SK-N-MC (cell line): Measurements from ENCODE around the gene AQP9.

Experiments
- DNase-seq: peaks from one replicate; pipeline ENCODE4 v3.0.0-alpha.2; 2011; ENCODE audit warnings: low read depth, low spot score
- H3K27ac ChIP-seq: fragments of 200-600 bp; sonication (generic); 2 replicates; pipeline ENCODE4 v1.5.1; 2016; ENCODE audit warnings: mixed run types
- H3K36me3 ChIP-seq: fragments of 200-600 bp; sonication (generic); 2 replicates; pipeline ENCODE4 v1.6.1; 2017; ENCODE audit warnings: antibody characterized with exemption, low read length, mixed read lengths; ENCODE audit not compliant: insufficient read depth
- H3K4me3 ChIP-seq: fragments of 200-600 bp; sonication (generic); 2 replicates; pipeline ENCODE4 v1.5.1; 2016
- H3K9ac ChIP-seq: fragments of 200-600 bp; sonication (generic); 2 replicates; pipeline ENCODE4 v1.8.0; 2017; ENCODE audit warnings: mixed run types, mixed read lengths; ENCODE audit not compliant: insufficient read length
- H3K9me3 ChIP-seq: fragments of 200-600 bp; sonication (generic); 2 replicates; pipeline ENCODE4 v1.6.1; 2017; ENCODE audit warnings: low read depth, mild to moderate bottlenecking, antibody characterized with exemption, low read length, moderate library complexity, mixed read lengths
- EZH2 ChIP-seq: fragments of 200-600 bp; sonication (generic); IDR thresholded peaks from one replicate; pipeline ENCODE4 v1.6.1; 2017; ENCODE audit warnings: antibody characterized with exemption
- FOXP2 ChIP-seq: optimal IDR thresholded peaks from 2 replicates; pipeline ENCODE3; 2011; ENCODE audit warnings: mild to moderate bottlenecking, moderate library complexity; ENCODE audit not compliant: insufficient read depth; ENCODE audit errors: extremely low read length, control extremely low read depth
- POLR2AphosphoS5 ChIP-seq: IDR thresholded peaks from 2 replicates; pipeline ENCODE4 v1.6.1; 2012; ENCODE audit warnings: mild to moderate bottlenecking, low read depth, low read length, borderline replicate concordance

The AQP9 gene

DNA sequence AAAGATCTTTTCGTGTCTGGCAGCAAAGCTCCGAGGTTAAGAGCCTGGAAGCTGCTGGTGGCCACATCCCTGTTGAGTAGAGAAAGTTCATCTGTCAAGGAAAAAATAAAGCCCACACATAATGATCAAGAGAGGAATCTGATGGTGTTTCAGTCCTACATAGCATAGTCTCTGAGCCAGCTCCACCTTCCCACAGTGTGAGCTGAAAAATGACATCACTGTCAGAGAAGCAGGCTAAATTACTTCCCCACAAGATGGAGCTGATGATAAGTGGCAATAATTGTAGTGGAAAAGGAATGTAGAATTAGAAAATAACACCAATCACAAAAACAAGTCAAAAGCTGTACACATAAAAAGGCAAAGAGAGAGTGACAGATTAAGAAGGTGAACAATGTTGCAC is 84.5 kb downstream of the AQP9 start:
- H3K9ac ChIP-seq: no peak overlapping the region
- TF ChIP-seq EZH2 (no peak), POLR2AphosphoS5 (no peak), FOXP2 (no peak)
- H3K9me3 ChIP-seq: no peaks in the 10 kb centered on the region
- H3K36me3 ChIP-seq: no peaks in the 10 kb centered on the region
- no peak overlapping the region for H3K4me3 ChIP-seq
- H3K27ac ChIP-seq: no peak overlapping the region
- no peak for DNase-seq

DNA sequence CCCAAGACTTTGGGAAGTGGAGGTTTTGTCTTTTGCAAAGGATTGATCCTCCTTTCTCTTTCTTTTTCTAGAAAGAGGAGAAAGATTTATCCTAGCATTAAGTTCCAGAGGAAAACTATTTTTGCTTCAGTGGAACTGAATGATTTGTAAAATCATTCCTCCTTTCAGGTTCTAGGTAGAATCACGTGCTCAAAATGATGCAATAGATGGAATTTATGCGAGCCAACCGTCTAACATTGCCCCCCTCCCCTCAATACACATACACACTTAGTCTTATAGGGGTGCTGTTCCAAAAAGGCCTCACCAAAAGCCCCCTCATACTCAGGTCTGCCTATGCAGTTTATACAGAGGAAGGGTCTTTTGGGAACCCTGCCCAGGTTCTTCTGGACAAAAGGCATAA is 85.3 kb downstream of the AQP9 start:
- Histone ChIP-seq H3K4me3 (no peak overlapping the region), H3K36me3 (no peaks in the 10 kb centered on the region), H3K27ac (no peak overlapping the region), H3K9ac (no peak overlapping the region), H3K9me3 (no peaks in the 10 kb centered on the region)
- TF ChIP-seq POLR2AphosphoS5 (no peak), FOXP2 (no peak), EZH2 (no peak)
- DNase-seq: no peak

DNA sequence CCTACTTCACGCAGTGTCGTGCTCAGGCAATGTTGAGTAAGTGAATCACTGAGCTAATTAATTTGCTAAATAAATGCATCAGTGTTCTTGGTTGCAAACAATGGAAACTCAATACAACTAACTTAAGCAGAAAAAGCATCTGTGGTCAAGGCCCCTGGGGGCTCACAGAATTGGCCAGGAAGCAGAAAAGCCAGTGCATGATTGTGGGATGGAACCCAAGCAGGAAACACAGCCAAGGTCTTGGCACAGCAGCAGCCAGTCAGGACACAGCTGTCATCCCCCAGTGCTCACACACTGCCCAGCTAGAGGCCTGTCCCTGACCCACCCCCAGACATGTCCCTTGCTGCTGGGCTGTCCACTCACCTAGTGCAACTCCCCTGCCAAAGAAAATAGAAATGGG is 85.9 kb downstream of the AQP9 start:
- H3K27ac ChIP-seq: no peak overlapping the region
- no peak overlapping the region for H3K4me3 ChIP-seq
- H3K9me3 ChIP-seq: no peaks in the 10 kb centered on the region
- no peaks in the 10 kb centered on the region for H3K36me3 ChIP-seq
- no peak for DNase-seq
- TF ChIP-seq POLR2AphosphoS5 (no peak), EZH2 (no peak), FOXP2 (no peak)
- H3K9ac ChIP-seq: no peak overlapping the region

DNA sequence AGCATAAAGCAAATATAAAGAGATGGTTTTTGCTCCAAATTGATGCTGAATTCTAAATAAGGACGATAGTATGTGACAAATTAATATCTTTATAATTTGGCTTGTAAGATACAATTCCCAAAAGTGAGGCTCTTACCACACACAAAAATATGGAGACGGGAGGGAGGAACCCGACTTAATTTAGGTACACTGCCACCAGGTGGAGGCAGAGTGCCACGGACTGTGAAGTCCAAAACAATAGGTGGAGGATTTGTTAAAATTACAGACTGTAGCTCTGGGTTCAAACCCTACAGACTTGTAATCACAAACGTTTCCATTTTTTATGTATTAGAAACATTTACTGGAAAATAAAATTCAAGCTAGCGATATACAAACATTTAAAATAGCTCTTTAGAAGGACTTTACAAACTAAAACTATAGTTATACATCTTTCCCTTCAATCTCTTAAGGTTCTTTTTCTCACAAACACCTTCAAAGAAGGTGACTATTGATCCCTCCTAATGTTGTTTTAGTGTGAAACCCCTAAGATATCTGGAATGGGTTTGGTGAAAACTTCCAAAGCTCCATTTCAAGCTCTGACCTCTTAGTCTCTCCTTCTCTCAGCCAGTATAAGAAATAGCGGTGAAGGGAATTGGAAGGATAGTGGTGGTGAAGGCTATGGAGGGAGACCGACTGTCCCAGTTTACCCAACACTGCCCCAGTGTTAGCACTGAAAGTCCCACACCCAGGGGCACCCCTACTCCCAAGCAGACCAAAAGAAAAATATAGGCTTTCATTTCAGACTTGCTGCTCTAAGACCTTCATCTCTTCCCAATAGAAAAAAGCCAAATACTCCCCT is 89.7 kb downstream of the AQP9 start:
- H3K9me3 ChIP-seq: no peaks in the 10 kb centered on the region
- TF ChIP-seq EZH2: no peak
- no peak for TF ChIP-seq POLR2AphosphoS5
- no peak for TF ChIP-seq FOXP2
- DNase-seq: no peak
- H3K4me3 ChIP-seq: no peak overlapping the region
- H3K36me3 ChIP-seq: no peaks in the 10 kb centered on the region
- H3K27ac ChIP-seq: no peak overlapping the region
- H3K9ac ChIP-seq: no peak overlapping the region

DNA sequence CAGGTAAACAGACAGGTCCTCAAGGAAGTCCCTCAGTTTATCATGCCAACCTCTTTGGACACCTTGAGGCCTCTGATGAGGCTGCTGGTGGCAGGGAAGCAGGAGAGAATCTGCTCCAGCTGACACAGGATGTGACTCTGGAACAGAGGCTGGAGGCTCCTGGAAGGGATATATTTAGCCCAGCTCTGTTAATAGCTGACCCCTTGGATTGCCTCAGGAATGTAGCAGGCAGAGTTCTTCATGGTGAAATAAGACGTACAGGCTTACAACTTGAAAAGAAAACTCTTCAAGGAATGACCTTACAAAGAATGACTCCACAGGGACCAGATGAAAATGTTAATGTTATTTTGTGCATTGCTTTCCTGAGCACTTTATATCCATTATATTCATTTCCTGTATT is 90.5 kb downstream of the AQP9 start:
- Histone ChIP-seq H3K9ac (no peak overlapping the region), H3K27ac (no peak overlapping the region), H3K4me3 (no peak overlapping the region), H3K9me3 (no peaks in the 10 kb centered on the region), H3K36me3 (no peaks in the 10 kb centered on the region)
- no peak for TF ChIP-seq POLR2AphosphoS5
- no peak for TF ChIP-seq EZH2
- no peak for TF ChIP-seq FOXP2
- no peak for DNase-seq

DNA sequence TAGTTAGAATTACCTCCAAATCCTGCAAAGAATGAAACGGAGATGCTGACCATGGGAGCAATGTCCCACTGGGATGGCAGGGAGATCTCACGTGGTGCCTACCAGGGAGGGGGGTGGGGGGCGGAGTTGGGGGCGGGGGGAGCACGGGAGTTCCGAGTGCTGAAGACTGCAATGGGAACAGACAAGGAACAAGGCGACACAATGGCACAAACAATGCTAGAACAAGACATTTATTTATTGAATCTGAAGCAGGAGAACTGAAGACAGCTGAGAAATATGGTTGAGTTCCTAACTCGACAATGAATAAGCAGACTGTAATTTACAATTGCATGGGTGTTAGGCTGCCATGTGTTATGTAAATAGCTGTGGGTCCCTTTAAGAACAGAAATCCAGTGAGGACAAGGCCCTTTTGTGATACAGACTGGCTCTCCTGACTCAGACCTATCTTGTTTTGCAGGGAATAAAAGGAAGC is 91.2 kb downstream of the AQP9 start:
- no peak for DNase-seq

DNA sequence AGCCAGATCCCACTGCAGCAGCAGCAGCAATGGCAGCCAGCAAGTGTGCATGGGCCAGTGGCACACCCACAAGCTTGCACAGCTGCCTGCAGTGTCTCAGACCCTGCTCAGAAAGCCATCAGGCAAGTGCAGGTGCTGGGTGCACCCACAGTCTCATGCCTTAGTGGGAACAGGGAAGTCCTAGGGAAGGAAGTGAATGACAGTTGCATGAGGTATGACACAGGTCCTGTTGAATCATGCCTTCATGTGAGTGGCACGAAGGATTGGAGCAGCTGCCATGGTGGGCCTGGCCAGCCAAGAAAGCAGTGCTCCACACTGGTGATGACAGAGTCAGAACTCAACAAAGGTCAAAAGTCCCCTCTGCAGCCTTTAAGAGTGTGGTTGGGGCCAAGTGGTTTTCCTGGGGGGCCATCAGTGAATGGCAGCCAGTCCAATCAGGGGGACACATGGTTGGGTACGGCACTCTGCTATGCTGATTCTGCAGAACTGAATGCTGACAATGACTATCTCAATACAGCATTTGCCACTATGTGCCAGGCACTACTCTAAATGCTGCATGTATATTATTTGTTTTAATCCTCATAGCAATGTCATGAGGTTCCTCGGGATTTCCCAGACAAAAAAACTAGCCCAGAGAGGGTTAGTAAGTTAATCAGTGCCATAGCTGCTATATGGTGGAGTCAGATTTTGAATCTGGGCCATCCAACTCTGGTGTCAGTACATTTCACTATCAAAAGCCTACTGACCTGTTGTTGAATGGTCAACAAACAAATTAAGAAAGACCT is 94.3 kb downstream of the AQP9 start:
- no peak overlapping the region for H3K27ac ChIP-seq
- DNase-seq: no peak
- H3K9me3 ChIP-seq: no peaks in the 10 kb centered on the region
- H3K36me3 ChIP-seq: no peaks in the 10 kb centered on the region
- TF ChIP-seq EZH2: no peak
- no peak for TF ChIP-seq POLR2AphosphoS5
- no peak for TF ChIP-seq FOXP2
- no peak overlapping the region for H3K4me3 ChIP-seq
- no peak overlapping the region for H3K9ac ChIP-seq

More for the DNA sequence above, 91.2 kb downstream of the AQP9 start:
- no peak overlapping the region for H3K4me3 ChIP-seq
- no peaks in the 10 kb centered on the region for H3K36me3 ChIP-seq
- H3K9ac ChIP-seq: no peak overlapping the region
- no peak overlapping the region for H3K27ac ChIP-seq
- H3K9me3 ChIP-seq: no peaks in the 10 kb centered on the region
- TF ChIP-seq POLR2AphosphoS5 (no peak), EZH2 (no peak), FOXP2 (no peak)

DNA sequence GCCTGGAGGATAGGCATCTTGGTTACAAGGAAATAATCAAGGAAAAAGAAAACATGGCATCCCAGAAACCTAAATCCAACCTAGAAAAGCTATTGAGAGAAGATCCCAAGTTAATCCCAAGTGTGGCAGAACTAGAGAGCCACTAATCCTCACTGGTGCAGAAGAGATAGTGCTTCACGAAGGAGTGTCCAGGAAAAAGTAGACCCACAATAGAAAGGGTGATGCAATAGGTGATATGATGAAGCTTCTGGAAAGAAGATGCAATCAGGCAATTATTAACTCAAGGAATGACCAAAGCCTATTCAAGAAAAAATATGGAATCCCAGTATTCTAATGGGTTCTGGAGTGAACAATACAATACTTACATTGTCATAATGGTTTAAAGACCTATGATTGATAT is 95.2 kb downstream of the AQP9 start:
- TF ChIP-seq EZH2: no peak
- TF ChIP-seq FOXP2: no peak
- TF ChIP-seq POLR2AphosphoS5: no peak
- no peak overlapping the region for H3K27ac ChIP-seq
- DNase-seq: no peak

More for the DNA sequence above, 95.2 kb downstream of the AQP9 start:
- no peak overlapping the region for H3K4me3 ChIP-seq
- H3K9me3 ChIP-seq: no peaks in the 10 kb centered on the region
- H3K9ac ChIP-seq: no peak overlapping the region
- H3K36me3 ChIP-seq: no peaks in the 10 kb centered on the region
